Thyroid gland (tissue), 4 donors: ENCODE results near the gene CIRBP. TPM values are rescaled to one million over a fixed set of nuclear protein-coding genes. Genes with fewer than 3 reads are reported as not detected.
A peak's percentile ranks its signal among the peaks of the same experiment; 100 is the strongest.

Experiments used
- DNase-seq, 2 donors: peaks; one replicate each; pipeline ENCODE4 v3.0.0-alpha.2; 2019
- H3K27ac ChIP-seq, 3 donors: fragments of 200-600 bp; sonication (generic); 1 replicate in 2 of 3; 2 replicates in 1 of 3; pipeline ENCODE4 v1.5.1; 2016 to 2019; ENCODE audit warnings: mild to moderate bottlenecking in 1 of 3, moderate library complexity in 1 of 3
- H3K27me3 ChIP-seq: fragments of 200-600 bp; sonication (generic); one replicate; pipeline ENCODE4 v1.5.1; 2019
- H3K36me3 ChIP-seq, 2 donors: fragments of 200-600 bp; sonication (generic); one replicate each; pipeline ENCODE4 v1.5.1; 2016 to 2019
- H3K4me1 ChIP-seq, 2 donors: fragments of 200-600 bp; sonication (generic); one replicate each; pipeline ENCODE4 v1.5.1; 2017 to 2019
- H3K4me3 ChIP-seq, 3 donors: fragments of 200-600 bp; sonication (generic); replicated peaks in 1 of 3; 1 replicate in 2 of 3; 2 replicates in 1 of 3; pipeline ENCODE4 v1.5.1; 2016; ENCODE audit warnings: mild to moderate bottlenecking in 1 of 3
- H3K9me3 ChIP-seq: fragments of 200-600 bp; sonication (generic); one replicate; pipeline ENCODE4 v1.5.1; 2017
- CTCF ChIP-seq, 6 experiments: fragments of 200-600 bp in 3 of 6; fragments of 450-650 bp in 3 of 6; sonication (generic) in 3 of 6; IDR thresholded peaks; one replicate each; pipeline ENCODE4 v1.5.1; 2016 to 2019; ENCODE audit warnings: antibody characterized with exemption in 6 of 6, mild to moderate bottlenecking in 2 of 6, inconsistent platforms in 1 of 6, moderate library complexity in 1 of 6
- POLR2A ChIP-seq, 2 donors: fragments of 450-650 bp; IDR thresholded peaks; one replicate each; pipeline ENCODE4 v1.6.1; 2017; ENCODE audit warnings: antibody characterized with exemption in 2 of 2, mild to moderate bottlenecking in 2 of 2, moderate library complexity in 1 of 2
- WGBS, 2 donors: methylation state at CpG; one replicate each; pipeline ENCODE4 v1.1.5; 2017; 5-methylcytosine and 5-hydroxymethylcytosine counted together
- intact Hi-C: fragments of 100-400 bp; cut with DNase I; formaldehyde crosslinking; loops from one replicate; pipeline ENCODE4 v1.15.1; 2023
- total RNA-seq, 4 donors: library from RNA; depleted of rRNA; stranded (reverse); fragments of >200 nt; gene quantifications; one replicate each; pipeline ENCODE4 v1.2.3, GENCODE V29; 2016

The CIRBP gene
- total RNA-seq = 1,000 to 10,000 TPM in 2 of 4 donors, 100 to 1,000 TPM in 2; 679 to 1,194 (median 893) TPM

- TF ChIP-seq CTCF (IDR thresholded peaks at IDR 0.05) (no peak), POLR2A (IDR thresholded peaks at IDR 0.05) (peak; percentile 98 to 99)
- Histone ChIP-seq H3K9me3 (no peaks in the 10 kb centered on the region), H3K4me1 (peaks cover 55 to 81% of the 10 kb centered on the region in 2 donors), H3K4me3 (peak within 1 kb of the TSS; percentile 21 to 82 (median 48)), H3K27me3 (no peaks in the 10 kb centered on the region), H3K36me3 (peaks cover 33 to 41% of the 10 kb centered on the region in 2 donors), H3K27ac (peak within 1 kb of the TSS; percentile 84 to 95 (median 93))
- DNase-seq = peak; percentile 100
- WGBS, 2 donors = 0 to 1% methylated on average over 9 to 25 of the region's 50 CpGs
- intact Hi-C loops = no loop called here
Observed at GRCh38 chr19:1269065-1269477, at the start of gene CIRBP. CIRBP (plus strand) TSS chr19:1269332; CDS start chr19:1270934, 1,602 bp downstream.

- no peak overlapping the region for H3K27ac ChIP-seq
Observed at GRCh38 chr19:1219786-1220476, 49.2 kb upstream of the CIRBP start.

GRCh38 chr19:1220477-1220930 is 48.6 kb upstream of the CIRBP start:
- DNase-seq = no peak
- no peak for TF ChIP-seq CTCF (IDR thresholded peaks at IDR 0.05)
- TF ChIP-seq POLR2A (IDR thresholded peaks at IDR 0.05) = no peak
- intact Hi-C loops = no loop called here
- H3K27ac ChIP-seq = no peak overlapping the region
- no peaks in the 10 kb centered on the region for H3K9me3 ChIP-seq
- H3K4me1 ChIP-seq = peaks cover 6 to 24% of the 10 kb centered on the region in 2 donors
- H3K4me3 ChIP-seq = no peak overlapping the region
- WGBS, 2 donors = 92 to 100% methylated on average over 2 to 7 of the region's 33 CpGs
- peaks cover 40 to 43% of the 10 kb centered on the region in 2 donors for H3K36me3 ChIP-seq
- no peaks in the 10 kb centered on the region for H3K27me3 ChIP-seq

More at GRCh38 chr19:1219786-1220476, 49.2 kb upstream of the CIRBP start:
- H3K36me3 ChIP-seq = peaks cover 40 to 43% of the 10 kb centered on the region in 2 donors
- intact Hi-C loops = no loop called here
- no peaks in the 10 kb centered on the region for H3K27me3 ChIP-seq
- TF ChIP-seq CTCF (IDR thresholded peaks at IDR 0.05) (no peak), POLR2A (IDR thresholded peaks at IDR 0.05) (no peak)
- DNase-seq = no peak
- no peaks in the 10 kb centered on the region for H3K9me3 ChIP-seq
- peaks cover 12 to 30% of the 10 kb centered on the region in 2 donors for H3K4me1 ChIP-seq
- 91 to 94% methylated on average over 10 to 16 of the region's 19 CpGs for WGBS, 2 donors
- H3K4me3 ChIP-seq = no peak overlapping the region

- peaks cover 40 to 49% of the 10 kb centered on the region in 2 donors for H3K36me3 ChIP-seq
- 78 to 89% methylated on average over 18 to 35 of the region's 38 CpGs for WGBS, 2 donors
- TF ChIP-seq POLR2A (IDR thresholded peaks at IDR 0.05) (no peak), CTCF (IDR thresholded peaks at IDR 0.05) (peak in 5 of 6 experiments; percentile 18 to 55 (median 25))
- no peaks in the 10 kb centered on the region for H3K9me3 ChIP-seq
- peaks cover 0 to 17% of the 10 kb centered on the region in 2 donors for H3K4me1 ChIP-seq
- DNase-seq = peak; percentile 30 to 44
- no peak overlapping the region for H3K27ac ChIP-seq
- no peak overlapping the region for H3K4me3 ChIP-seq
- intact Hi-C loops = no loop called here
- no peaks in the 10 kb centered on the region for H3K27me3 ChIP-seq
Observed at GRCh38 chr19:1220976-1221903, 47.9 kb upstream of the CIRBP start.
